PC-3 (cell line): ENCODE results near the gene BATF. TPM values are rescaled to one million over a fixed set of nuclear protein-coding genes. Genes with fewer than 3 reads are reported as not detected.

ENCODE experiments used
- ATAC-seq: fragments of 200-7000 bp; cut with Tn5 transposase; 2 replicates; pipeline ENCODE4 v1.9.1; 2020; ENCODE audit warnings: mild to moderate bottlenecking, moderate library complexity
- BruUV-seq: library from RNA; stranded (reverse); fragments of 400-500 nt; replicated peaks from 2 replicates; lab custom pipeline; 2021; lab: Mats Ljungman, UMichigan
- CTCF ChIA-PET: fragments of 300-600 bp; sonication (Branson Sonifier 250); formaldehyde crosslinking; loops from one replicate; lab custom pipeline; 2022; ENCODE audit warnings: antibody characterized with exemption; lab: Charles Lee
- POLR2A ChIA-PET: fragments of 300-600 bp; sonication (Branson Sonifier 250); formaldehyde crosslinking; loops from one replicate; lab custom pipeline; 2022; ENCODE audit warnings: antibody characterized with exemption; ENCODE audit not compliant: unreplicated experiment; lab: Charles Lee
- DNase-seq: peaks from one replicate; pipeline ENCODE4 v3.0.0-alpha.2; 2015
- H2AFZ ChIP-seq: fragments of 300-600 bp; sonication (generic); 2 replicates; pipeline ENCODE4 v1.6.0; 2016; ENCODE audit warnings: antibody characterized with exemption, low read length
- H3F3A ChIP-seq: fragments of 300-600 bp; sonication (generic); one replicate; pipeline ENCODE4 v1.6.0; 2017; ENCODE audit warnings: antibody characterized with exemption, low read length, control low read depth, mild to moderate bottlenecking; ENCODE audit not compliant: unreplicated experiment
- H3K27ac ChIP-seq: fragments of 300-600 bp; sonication (generic); 2 replicates; pipeline ENCODE4 v1.5.1; 2016; ENCODE audit warnings: mild to moderate bottlenecking, low read length
- H3K27me3 ChIP-seq: fragments of 300-600 bp; sonication (generic); 2 replicates; pipeline ENCODE4 v1.6.1; 2016; ENCODE audit warnings: low read length, mixed read lengths
- H3K36me3 ChIP-seq: fragments of 300-600 bp; sonication (generic); 2 replicates; pipeline ENCODE4 v1.6.1; 2016; ENCODE audit warnings: low read depth, mixed run types, low read length, mixed read lengths
- H3K4me1 ChIP-seq: fragments of 300-600 bp; sonication (generic); 2 replicates; pipeline ENCODE4 v1.5.1; 2016; ENCODE audit warnings: low read length; ENCODE audit not compliant: insufficient read depth
- H3K4me2 ChIP-seq: fragments of 300-600 bp; sonication (generic); 2 replicates; pipeline ENCODE4 v1.6.0; 2016; ENCODE audit warnings: low read length
- H3K4me3 ChIP-seq: fragments of 300-600 bp; sonication (generic); 2 replicates; pipeline ENCODE4 v1.5.1; 2016; ENCODE audit warnings: mild to moderate bottlenecking, low read length, mixed read lengths
- H3K79me2 ChIP-seq: fragments of 300-600 bp; sonication (generic); 2 replicates; pipeline ENCODE4 v1.6.1; 2017; ENCODE audit warnings: low read length, mixed read lengths
- H3K9ac ChIP-seq: fragments of 300-600 bp; sonication (generic); 2 replicates; pipeline ENCODE4 v1.6.0; 2016; ENCODE audit warnings: mild to moderate bottlenecking, low read length
- H3K9me2 ChIP-seq: fragments of 300-600 bp; sonication (generic); replicated peaks from 2 replicates; pipeline ENCODE4 v1.6.1; 2016; ENCODE audit warnings: mixed run types, low read length, mixed read lengths
- H3K9me3 ChIP-seq: fragments of 300-600 bp; sonication (generic); 2 replicates; pipeline ENCODE4 v1.6.1; 2016; ENCODE audit warnings: low read length, mixed read lengths
- H4K20me1 ChIP-seq: fragments of 300-600 bp; sonication (generic); 2 replicates; pipeline ENCODE4 v1.6.1; 2016; ENCODE audit warnings: low read length, mixed read lengths
- EZH2 ChIP-seq: fragments of 300-600 bp; sonication (generic); IDR thresholded peaks from one replicate; pipeline ENCODE4 v1.6.1; 2017; ENCODE audit warnings: antibody characterized with exemption, mild to moderate bottlenecking, low read length; ENCODE audit not compliant: unreplicated experiment
- EZH2phosphoT487 ChIP-seq: fragments of 300-600 bp; sonication (generic); IDR thresholded peaks from 2 replicates; pipeline ENCODE4 v1.6.1; 2018; ENCODE audit warnings: mild to moderate bottlenecking, antibody characterized with exemption, low read length, borderline replicate concordance
- intact Hi-C: fragments of 100-400 bp; cut with micrococcal nuclease; formaldehyde crosslinking; loops from 2 replicates; pipeline ENCODE4 v1.9.0; 2023
- total RNA-seq: library from RNA; depleted of rRNA; stranded (reverse); fragments of >200 nt; gene quantifications from 2 replicates; pipeline ENCODE4 v1.2.3, GENCODE V29; 2014
- TF ChIP-seq, protein P1 (sequence below): fragments of 300-600 bp; sonication (generic); conservative IDR thresholded peaks from 2 replicates; pipeline ENCODE4 v1.5.1; 2017; ENCODE audit warnings: antibody characterized with exemption, low read depth, mild to moderate bottlenecking, low read length

The BATF gene
- total RNA-seq, 1 experiment from 2014 or later: not detected

DNA sequence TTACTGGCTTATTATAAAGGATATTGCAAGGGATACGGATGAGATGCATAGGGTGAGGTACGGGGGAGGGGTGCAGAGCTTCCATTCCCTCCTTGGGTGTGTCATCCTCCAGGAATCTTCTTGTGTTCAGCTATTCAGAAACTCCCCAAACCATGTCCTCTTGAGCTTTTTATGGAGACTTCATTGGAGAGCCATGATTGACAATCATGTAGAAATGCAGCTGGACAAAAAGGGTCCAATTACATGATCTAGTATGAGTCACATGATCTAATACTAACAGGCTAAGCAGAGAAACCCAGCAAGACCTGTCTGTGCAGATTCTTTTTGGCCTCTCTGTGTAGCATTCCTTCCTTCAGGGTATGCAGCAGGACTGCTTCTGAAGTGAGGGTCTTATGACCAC, 32.2 kb downstream of the BATF start:
- H3K79me2 ChIP-seq: no peaks in the 10 kb centered on the region
- peak; percentile 71 for ATAC-seq
- intact Hi-C loops: no loop called here
- no peaks in the 10 kb centered on the region for H3K36me3 ChIP-seq
- H3K27me3 ChIP-seq: no peaks in the 10 kb centered on the region
- H3K9ac ChIP-seq: no peak overlapping the region
- H3K27ac ChIP-seq: no peak overlapping the region
- H2AFZ ChIP-seq: peak overlapping the region; percentile 51; the same call in 1 of the 2 replicates
- ChIA-PET CTCF (no interaction called here), POLR2A (no interaction called here)
- DNase-seq: peak; percentile 91
- no peaks in the 10 kb centered on the region for H3K9me3 ChIP-seq
- peaks cover 20% of the 10 kb centered on the region for H3K4me1 ChIP-seq
- no peaks in the 10 kb centered on the region for H3K9me2 ChIP-seq
- H3F3A ChIP-seq: no peaks in the 10 kb centered on the region
- peak overlapping the region; percentile 66 for H3K4me2 ChIP-seq
- no TSS peak for BruUV-seq
- H4K20me1 ChIP-seq: no peaks in the 10 kb centered on the region
- TF ChIP-seq EZH2phosphoT487: no peak
- TF ChIP-seq, protein P1, sequence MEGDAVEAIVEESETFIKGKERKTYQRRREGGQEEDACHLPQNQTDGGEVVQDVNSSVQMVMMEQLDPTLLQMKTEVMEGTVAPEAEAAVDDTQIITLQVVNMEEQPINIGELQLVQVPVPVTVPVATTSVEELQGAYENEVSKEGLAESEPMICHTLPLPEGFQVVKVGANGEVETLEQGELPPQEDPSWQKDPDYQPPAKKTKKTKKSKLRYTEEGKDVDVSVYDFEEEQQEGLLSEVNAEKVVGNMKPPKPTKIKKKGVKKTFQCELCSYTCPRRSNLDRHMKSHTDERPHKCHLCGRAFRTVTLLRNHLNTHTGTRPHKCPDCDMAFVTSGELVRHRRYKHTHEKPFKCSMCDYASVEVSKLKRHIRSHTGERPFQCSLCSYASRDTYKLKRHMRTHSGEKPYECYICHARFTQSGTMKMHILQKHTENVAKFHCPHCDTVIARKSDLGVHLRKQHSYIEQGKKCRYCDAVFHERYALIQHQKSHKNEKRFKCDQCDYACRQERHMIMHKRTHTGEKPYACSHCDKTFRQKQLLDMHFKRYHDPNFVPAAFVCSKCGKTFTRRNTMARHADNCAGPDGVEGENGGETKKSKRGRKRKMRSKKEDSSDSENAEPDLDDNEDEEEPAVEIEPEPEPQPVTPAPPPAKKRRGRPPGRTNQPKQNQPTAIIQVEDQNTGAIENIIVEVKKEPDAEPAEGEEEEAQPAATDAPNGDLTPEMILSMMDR: no peak
- TF ChIP-seq EZH2: no peak
- peak overlapping the region; percentile 25; the same call in 1 of the 2 replicates for H3K4me3 ChIP-seq

DNA sequence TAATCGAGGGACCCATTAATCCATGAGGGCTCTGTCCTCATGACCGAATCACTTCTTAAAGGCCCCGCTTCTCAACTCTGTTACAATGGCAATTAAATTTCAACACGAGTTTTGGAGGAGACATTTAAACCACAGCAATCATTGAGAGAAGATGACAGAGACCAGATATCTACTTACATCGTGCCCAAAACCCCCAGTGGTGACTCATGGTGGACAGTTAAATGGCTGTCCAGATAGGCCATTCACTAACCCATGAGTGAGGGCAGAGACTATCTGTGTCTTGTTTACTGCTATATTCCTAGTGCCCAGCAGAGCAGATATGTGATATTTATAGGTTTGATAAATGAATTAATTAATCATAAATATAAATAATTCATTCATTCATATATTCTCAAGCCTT, 36.2 kb downstream of the BATF start:
- intact Hi-C loops: no loop called here
- H3K4me3 ChIP-seq: no peak overlapping the region
- H3F3A ChIP-seq: no peaks in the 10 kb centered on the region
- no peaks in the 10 kb centered on the region for H3K9me2 ChIP-seq
- no peak overlapping the region for H2AFZ ChIP-seq
- ATAC-seq (no peak), DNase-seq (no peak)
- H3K4me1 ChIP-seq: peaks cover 34% of the 10 kb centered on the region
- ChIA-PET POLR2A (no interaction called here), CTCF (no interaction called here)
- H3K79me2 ChIP-seq: no peaks in the 10 kb centered on the region
- no peak overlapping the region for H3K4me2 ChIP-seq
- H3K27ac ChIP-seq: no peak overlapping the region
- no peaks in the 10 kb centered on the region for H4K20me1 ChIP-seq
- BruUV-seq: no TSS peak
- no peaks in the 10 kb centered on the region for H3K36me3 ChIP-seq
- H3K9me3 ChIP-seq: no peaks in the 10 kb centered on the region
- H3K27me3 ChIP-seq: no peaks in the 10 kb centered on the region
- no peak for TF ChIP-seq EZH2phosphoT487
- TF ChIP-seq, protein P1: no peak
- TF ChIP-seq EZH2: no peak
- no peak overlapping the region for H3K9ac ChIP-seq

- BruUV-seq: no TSS peak
- intact Hi-C loops: no loop called here
- POLR2A ChIA-PET: no interaction called here
Measured at GRCh38 chr14:75559045-75559444, 36.8 kb downstream of the BATF start.

More at GRCh38 chr14:75559045-75559444, 36.8 kb downstream of the BATF start:
- DNase-seq (no peak), ATAC-seq (no peak)
- Histone ChIP-seq H3K4me3 (no peak overlapping the region), H3K27me3 (no peaks in the 10 kb centered on the region), H3K9ac (no peak overlapping the region), H3K9me2 (no peaks in the 10 kb centered on the region), H3K36me3 (no peaks in the 10 kb centered on the region), H2AFZ (no peak overlapping the region), H3K27ac (no peak overlapping the region), H3K4me1 (peaks cover 30% of the 10 kb centered on the region), H4K20me1 (no peaks in the 10 kb centered on the region), H3F3A (no peaks in the 10 kb centered on the region), H3K9me3 (no peaks in the 10 kb centered on the region), H3K79me2 (no peaks in the 10 kb centered on the region), H3K4me2 (no peak overlapping the region)
- CTCF ChIA-PET: no interaction called here
- TF ChIP-seq, protein P1: no peak
- TF ChIP-seq EZH2phosphoT487 (no peak), EZH2 (no peak)
